C4-2B (cell line): ENCODE results near the gene SEMA3E.

Source experiments
- CTCF ChIP-seq: fragments of 450-650 bp; conservative IDR thresholded peaks from 2 replicates; pipeline ENCODE4 v1.5.1; 2017; ENCODE audit warnings: mild to moderate bottlenecking
- ZFX ChIP-seq: fragments of 450-650 bp; IDR thresholded peaks from 2 replicates; pipeline ENCODE4 v1.6.1; 2017

GRCh38 chr7:83472376-83472775 is 176.6 kb downstream of the SEMA3E start:
- TF ChIP-seq CTCF (no peak), ZFX (no peak)
